ENCODE measurements around the gene TMEM178B. TPM values are rescaled to one million over a fixed set of nuclear protein-coding genes. Genes with fewer than 3 reads are reported as not detected.

The TMEM178B gene
- total RNA-seq, 1 donor, result 0.09 TPM

DNA sequence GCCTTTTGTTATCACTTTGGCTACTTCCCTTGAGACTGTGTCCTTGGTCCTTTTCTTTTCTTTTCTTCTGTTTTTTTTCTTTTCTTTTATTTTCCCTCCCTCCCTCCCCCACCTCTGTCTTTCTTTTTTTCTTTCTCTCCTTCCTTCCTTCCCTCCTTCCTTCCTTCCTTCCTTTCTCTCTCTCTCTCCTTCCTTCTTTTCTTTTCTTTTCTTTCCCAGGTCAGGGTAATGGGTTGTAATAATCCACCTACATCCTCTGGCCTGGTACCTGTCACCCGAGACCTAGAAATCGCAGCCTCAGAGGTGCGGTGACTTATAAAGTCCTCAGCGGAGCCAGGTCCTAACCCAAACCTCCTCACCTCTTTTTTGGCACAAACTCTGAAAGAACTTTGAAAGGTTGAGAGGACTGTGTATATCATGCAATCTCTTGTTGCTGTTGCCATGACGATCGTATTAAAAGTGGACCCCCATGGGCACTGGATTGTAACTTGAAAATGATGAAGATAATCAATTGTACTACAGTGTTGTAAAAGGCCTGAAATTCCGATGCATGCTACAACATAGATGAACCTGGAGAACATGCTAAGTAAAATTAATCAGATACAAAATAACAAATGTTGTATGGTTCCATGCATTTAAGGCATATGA lies 336.6 kb downstream of the TMEM178B start:
- H3K4me3 ChIP-seq (ENCODE audit: low read depth, low read length), result no peak overlapping the region
- TF ChIP-seq, protein P1, sequence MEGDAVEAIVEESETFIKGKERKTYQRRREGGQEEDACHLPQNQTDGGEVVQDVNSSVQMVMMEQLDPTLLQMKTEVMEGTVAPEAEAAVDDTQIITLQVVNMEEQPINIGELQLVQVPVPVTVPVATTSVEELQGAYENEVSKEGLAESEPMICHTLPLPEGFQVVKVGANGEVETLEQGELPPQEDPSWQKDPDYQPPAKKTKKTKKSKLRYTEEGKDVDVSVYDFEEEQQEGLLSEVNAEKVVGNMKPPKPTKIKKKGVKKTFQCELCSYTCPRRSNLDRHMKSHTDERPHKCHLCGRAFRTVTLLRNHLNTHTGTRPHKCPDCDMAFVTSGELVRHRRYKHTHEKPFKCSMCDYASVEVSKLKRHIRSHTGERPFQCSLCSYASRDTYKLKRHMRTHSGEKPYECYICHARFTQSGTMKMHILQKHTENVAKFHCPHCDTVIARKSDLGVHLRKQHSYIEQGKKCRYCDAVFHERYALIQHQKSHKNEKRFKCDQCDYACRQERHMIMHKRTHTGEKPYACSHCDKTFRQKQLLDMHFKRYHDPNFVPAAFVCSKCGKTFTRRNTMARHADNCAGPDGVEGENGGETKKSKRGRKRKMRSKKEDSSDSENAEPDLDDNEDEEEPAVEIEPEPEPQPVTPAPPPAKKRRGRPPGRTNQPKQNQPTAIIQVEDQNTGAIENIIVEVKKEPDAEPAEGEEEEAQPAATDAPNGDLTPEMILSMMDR (IDR thresholded peaks at IDR 0.05; ENCODE audit: insufficient read depth, low read length), result no peak
- no peak for DNase-seq (ENCODE audit: low read depth)

DNA sequence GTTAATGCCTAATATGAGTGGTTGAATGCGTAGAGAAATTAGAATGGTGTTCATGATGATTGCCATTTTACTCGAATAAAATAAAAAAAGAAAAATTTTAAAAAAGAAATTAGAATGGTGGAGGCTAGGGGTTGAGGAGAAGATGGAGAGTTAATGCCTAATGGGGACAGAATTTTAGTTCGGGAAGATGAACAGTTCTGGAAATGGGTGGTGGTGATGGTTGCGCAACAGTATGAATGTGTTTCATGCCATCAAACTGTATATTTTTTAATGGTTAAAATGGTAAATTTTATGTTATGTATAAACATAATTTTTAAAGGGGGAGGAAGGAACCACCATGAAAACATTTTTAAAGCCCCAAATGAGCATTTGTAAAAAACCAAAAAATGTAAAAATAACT lies 337.3 kb downstream of the TMEM178B start:
- no peak for DNase-seq (ENCODE audit: low read depth)
- TF ChIP-seq, protein P1 (IDR thresholded peaks at IDR 0.05; ENCODE audit: insufficient read depth, low read length), result no peak
- no peak overlapping the region for H3K4me3 ChIP-seq (ENCODE audit: low read depth, low read length)

DNA sequence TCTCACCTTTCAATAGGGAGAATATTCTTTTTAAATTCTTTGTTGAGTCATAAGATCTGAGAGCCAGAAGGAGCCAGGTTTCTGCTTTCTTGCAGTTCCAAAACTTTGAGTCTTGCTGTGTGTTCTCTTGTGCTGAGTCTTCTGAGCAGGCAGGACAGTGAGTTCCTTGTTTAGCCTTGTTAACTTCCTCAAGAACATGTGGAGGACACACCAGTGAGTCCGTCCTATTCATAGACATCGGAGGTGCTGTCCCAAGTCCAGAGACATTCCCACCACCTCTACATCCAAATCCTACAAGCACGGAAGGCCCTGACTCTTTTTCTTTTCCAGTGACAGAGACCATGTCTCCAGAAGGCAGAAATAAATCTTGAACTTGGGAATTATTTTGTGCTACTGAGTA lies 342.1 kb downstream of the TMEM178B start:
- no peak for DNase-seq (ENCODE audit: low read depth)
- no peak overlapping the region for H3K4me3 ChIP-seq (ENCODE audit: low read depth, low read length)
- TF ChIP-seq, protein P1 (IDR thresholded peaks at IDR 0.05; ENCODE audit: insufficient read depth, low read length), result no peak

DNA sequence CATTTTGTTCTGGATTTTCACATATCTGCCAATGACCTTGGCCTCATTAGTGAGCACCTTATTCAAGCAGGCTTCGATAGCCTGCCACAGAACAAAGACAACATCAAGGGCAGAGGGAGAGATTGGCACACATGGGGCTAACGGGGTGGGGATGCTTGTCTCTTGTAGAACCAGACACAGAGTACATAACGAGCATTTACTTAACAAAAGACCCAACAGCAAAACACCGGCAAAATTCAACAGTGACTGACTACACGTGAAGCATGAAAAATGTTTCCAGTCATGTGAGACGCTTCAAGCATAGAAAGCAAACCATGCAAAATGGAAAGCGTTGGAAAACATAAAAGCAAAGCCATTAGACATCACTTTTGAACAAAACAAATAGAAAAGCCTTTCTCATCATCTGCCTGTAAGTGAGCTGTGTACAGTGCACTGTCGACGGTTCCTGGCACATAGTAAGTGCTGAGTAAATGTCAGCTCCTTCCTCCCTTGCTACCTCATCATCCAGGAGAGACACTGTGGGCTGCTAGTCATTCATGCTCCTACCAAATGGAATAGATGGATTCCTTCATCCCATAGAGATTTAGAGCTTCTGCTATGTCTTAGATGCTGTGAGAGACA lies 342.9 kb downstream of the TMEM178B start:
- DNase-seq (ENCODE audit: low read depth), result no peak
- no peak overlapping the region for H3K4me3 ChIP-seq (ENCODE audit: low read depth, low read length)
- TF ChIP-seq, protein P1 (IDR thresholded peaks at IDR 0.05; ENCODE audit: insufficient read depth, low read length), result no peak

DNA sequence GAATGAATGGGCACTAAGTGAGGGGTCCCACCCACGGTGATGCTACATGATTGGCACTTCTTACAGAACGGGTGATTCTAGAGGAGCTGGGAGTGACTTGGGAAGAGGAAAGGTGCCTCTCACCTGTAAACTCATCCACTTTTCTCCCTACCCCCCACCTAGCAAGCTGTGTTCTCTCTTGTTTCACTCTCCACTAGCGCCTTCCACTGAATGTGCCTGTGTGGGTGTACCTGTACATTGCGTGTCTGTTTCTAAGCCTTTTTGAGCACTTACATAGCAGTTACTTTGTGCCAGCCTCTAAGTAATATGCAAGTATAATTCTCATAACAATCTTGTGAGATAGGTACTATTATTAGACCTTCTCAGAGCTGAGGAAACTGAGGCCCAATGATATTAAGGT lies 343.6 kb downstream of the TMEM178B start:
- no peak for DNase-seq (ENCODE audit: low read depth)
- no peak overlapping the region for H3K4me3 ChIP-seq (ENCODE audit: low read depth, low read length)
- TF ChIP-seq, protein P1 (IDR thresholded peaks at IDR 0.05; ENCODE audit: insufficient read depth, low read length), result no peak

DNA sequence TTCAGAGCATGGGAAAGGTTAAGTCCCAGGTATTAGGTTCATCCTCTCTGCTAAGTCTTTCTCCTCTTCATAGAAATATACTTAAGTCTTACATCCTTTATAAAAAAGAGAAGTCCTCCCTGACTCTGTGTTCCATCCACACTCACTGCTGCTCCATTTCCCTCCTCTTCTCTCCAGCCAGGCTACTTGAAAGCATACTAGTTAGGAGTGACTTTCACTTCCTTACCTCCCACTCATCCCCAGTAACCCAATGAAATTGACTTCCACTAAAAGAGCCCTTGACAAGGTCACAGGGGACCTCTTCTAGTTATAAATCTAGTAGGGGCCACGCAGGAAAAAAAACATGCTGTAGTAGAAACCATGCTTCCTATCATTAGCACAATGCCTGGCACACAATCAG lies 344.2 kb downstream of the TMEM178B start:
- no peak overlapping the region for H3K4me3 ChIP-seq (ENCODE audit: low read depth, low read length)
- TF ChIP-seq, protein P1 (IDR thresholded peaks at IDR 0.05; ENCODE audit: insufficient read depth, low read length), result no peak
- no peak for DNase-seq (ENCODE audit: low read depth)

Data from fibroblast of the aortic adventitia (primary cell).